SJCRH30 (cell line): ENCODE results near the gene SURF2. TPM values are rescaled to one million over a fixed set of nuclear protein-coding genes. Genes with fewer than 3 reads are reported as not detected.

Experiments used
- DNase-seq, 2 experiments: peaks; one replicate each; pipeline ENCODE4 v3.0.0-alpha.2; 2015 to 2020
- H3K27ac ChIP-seq: fragments of 250-450 bp; sonication (Bioruptor Pico); 2 replicates; pipeline ENCODE4 v1.5.1; 2020; ENCODE audit warnings: mild to moderate bottlenecking, moderate library complexity
- H3K27me3 ChIP-seq: fragments of 250-450 bp; sonication (Bioruptor Pico); 2 replicates; pipeline ENCODE4 v1.5.1; 2020; ENCODE audit warnings: mild to moderate bottlenecking, moderate library complexity
- H3K36me3 ChIP-seq: fragments of 250-450 bp; sonication (Bioruptor Pico); 2 replicates; pipeline ENCODE4 v1.5.1; 2020; ENCODE audit warnings: mild to moderate bottlenecking, moderate library complexity
- H3K4me1 ChIP-seq: fragments of 250-450 bp; sonication (Bioruptor Pico); 2 replicates; pipeline ENCODE4 v1.5.1; 2020; ENCODE audit warnings: mild to moderate bottlenecking, moderate library complexity
- H3K4me3 ChIP-seq: fragments of 250-450 bp; sonication (Bioruptor Pico); 2 replicates; pipeline ENCODE4 v1.5.1; 2020; ENCODE audit warnings: mild to moderate bottlenecking, moderate library complexity
- H3K9me3 ChIP-seq: fragments of 250-450 bp; sonication (Bioruptor Pico); replicated peaks from 2 replicates; pipeline ENCODE4 v1.5.1; 2020; ENCODE audit warnings: mild to moderate bottlenecking, moderate library complexity
- total RNA-seq: library from RNA; depleted of rRNA; stranded (reverse); fragments of >200 nt; shearing (Covaris generic); gene quantifications from 2 replicates; pipeline ENCODE4 v1.2.3, GENCODE V29; 2014

Gene SURF2
- total RNA-seq, 1 experiment from 2014 or later: 34.7 TPM

- H3K9me3 ChIP-seq: no peaks in the 10 kb centered on the region
- H3K27ac ChIP-seq: no peak overlapping the region
- H3K4me1 ChIP-seq: peaks cover 20% of the 10 kb centered on the region
- DNase-seq: no peak
- H3K4me3 ChIP-seq: no peak overlapping the region
- no peaks in the 10 kb centered on the region for H3K27me3 ChIP-seq
- peaks cover 63% of the 10 kb centered on the region for H3K36me3 ChIP-seq
Observed at GRCh38 chr9:133345596-133345995, 10.8 kb upstream of the SURF2 start.

- Histone ChIP-seq H3K4me1 (peaks cover 20% of the 10 kb centered on the region), H3K9me3 (no peaks in the 10 kb centered on the region), H3K4me3 (peak overlapping the region; percentile 100), H3K27me3 (no peaks in the 10 kb centered on the region), H3K36me3 (peaks cover 65% of the 10 kb centered on the region), H3K27ac (no peak overlapping the region)
- no peak for DNase-seq
Observed at GRCh38 chr9:133346021-133346785, 10.1 kb upstream of the SURF2 start.

- DNase-seq: peak; percentile 54 to 64
- Histone ChIP-seq H3K4me3 (peak overlapping the region; percentile 100), H3K27ac (peak overlapping the region; percentile 97), H3K36me3 (peaks cover 71% of the 10 kb centered on the region), H3K4me1 (peaks cover 13% of the 10 kb centered on the region), H3K9me3 (no peaks in the 10 kb centered on the region), H3K27me3 (no peaks in the 10 kb centered on the region)
Observed at GRCh38 chr9:133347515-133347984, 8.8 kb upstream of the SURF2 start.

GRCh38 chr9:133347985-133348717 lies 8.2 kb upstream of the SURF2 start, which contains the start of the genes MED22 and RPL7A:
TSS of gene MED22 (minus strand) at chr9:133348131. CDS start at chr9:133346662, 1,469 bp downstream.
TSS of gene RPL7A (plus strand) at chr9:133348218. CDS start at chr9:133348244, 26 bp downstream.
- Histone ChIP-seq H3K27me3 (no peaks in the 10 kb centered on the region), H3K9me3 (no peaks in the 10 kb centered on the region), H3K4me3 (peak within 1 kb of the TSS; percentile 100), H3K36me3 (peaks cover 73% of the 10 kb centered on the region), H3K4me1 (peaks cover 9% of the 10 kb centered on the region; the same call in 1 of the 2 replicates), H3K27ac (peak within 1 kb of the TSS; percentile 97)
- DNase-seq: peak; percentile 97 to 99

- peaks cover 9% of the 10 kb centered on the region; the same call in 1 of the 2 replicates for H3K4me1 ChIP-seq
- no peak for DNase-seq
- no peaks in the 10 kb centered on the region for H3K27me3 ChIP-seq
- H3K36me3 ChIP-seq: peaks cover 70% of the 10 kb centered on the region
- no peaks in the 10 kb centered on the region for H3K9me3 ChIP-seq
- peak overlapping the region; percentile 97 for H3K27ac ChIP-seq
- H3K4me3 ChIP-seq: peak overlapping the region; percentile 100
Observed at GRCh38 chr9:133348718-133349573, 7.4 kb upstream of the SURF2 start.

GRCh38 chr9:133349965-133350616 lies 6.3 kb upstream of the SURF2 start:
- no peak for DNase-seq
- Histone ChIP-seq H3K36me3 (peaks cover 59% of the 10 kb centered on the region), H3K27me3 (no peaks in the 10 kb centered on the region), H3K27ac (no peak overlapping the region), H3K9me3 (no peaks in the 10 kb centered on the region), H3K4me1 (peaks cover 9% of the 10 kb centered on the region; the same call in 1 of the 2 replicates), H3K4me3 (no peak overlapping the region)

GRCh38 chr9:133351526-133351907 lies 4.8 kb upstream of the SURF2 start:
- H3K9me3 ChIP-seq: no peaks in the 10 kb centered on the region
- no peaks in the 10 kb centered on the region for H3K27me3 ChIP-seq
- H3K4me3 ChIP-seq: no peak overlapping the region
- H3K4me1 ChIP-seq: peaks cover 7% of the 10 kb centered on the region; the same call in 1 of the 2 replicates
- no peak for DNase-seq
- no peak overlapping the region for H3K27ac ChIP-seq
- H3K36me3 ChIP-seq: peaks cover 50% of the 10 kb centered on the region

GRCh38 chr9:133351908-133352634 lies 4.3 kb upstream of the SURF2 start:
- peaks cover 50% of the 10 kb centered on the region for H3K36me3 ChIP-seq
- no peak overlapping the region for H3K27ac ChIP-seq
- peaks cover 6% of the 10 kb centered on the region; the same call in 1 of the 2 replicates for H3K4me1 ChIP-seq
- peak; percentile 74 to 77 for DNase-seq
- H3K27me3 ChIP-seq: no peaks in the 10 kb centered on the region
- H3K9me3 ChIP-seq: no peaks in the 10 kb centered on the region
- H3K4me3 ChIP-seq: no peak overlapping the region

- peaks cover 6% of the 10 kb centered on the region; the same call in 1 of the 2 replicates for H3K4me1 ChIP-seq
- H3K27ac ChIP-seq: no peak overlapping the region
- H3K27me3 ChIP-seq: no peaks in the 10 kb centered on the region
- no peak overlapping the region for H3K4me3 ChIP-seq
- H3K36me3 ChIP-seq: peaks cover 50% of the 10 kb centered on the region
- no peak for DNase-seq
- no peaks in the 10 kb centered on the region for H3K9me3 ChIP-seq
Observed at GRCh38 chr9:133352635-133353340, 3.6 kb upstream of the SURF2 start.

GRCh38 chr9:133353548-133353947 lies 2.8 kb upstream of the SURF2 start:
- DNase-seq: no peak
- Histone ChIP-seq H3K9me3 (no peaks in the 10 kb centered on the region), H3K36me3 (peaks cover 46% of the 10 kb centered on the region), H3K4me3 (no peak overlapping the region), H3K4me1 (peaks cover 6% of the 10 kb centered on the region; the same call in 1 of the 2 replicates), H3K27ac (no peak overlapping the region), H3K27me3 (no peaks in the 10 kb centered on the region)

GRCh38 chr9:133354766-133355165 lies 1.6 kb upstream of the SURF2 start:
- Histone ChIP-seq H3K4me1 (peaks cover 6% of the 10 kb centered on the region), H3K36me3 (peaks cover 35% of the 10 kb centered on the region), H3K27me3 (no peaks in the 10 kb centered on the region), H3K9me3 (no peaks in the 10 kb centered on the region), H3K4me3 (no peak overlapping the region), H3K27ac (no peak overlapping the region)
- DNase-seq: no peak

GRCh38 chr9:133355881-133356357 lies 431 bp upstream of the SURF2 start:
- H3K4me1 ChIP-seq: peaks cover 16% of the 10 kb centered on the region
- H3K36me3 ChIP-seq: peaks cover 31% of the 10 kb centered on the region
- H3K27me3 ChIP-seq: no peaks in the 10 kb centered on the region
- peak in 1 of 2 experiments; percentile 45 for DNase-seq
- H3K27ac ChIP-seq: peak overlapping the region; percentile 31; the same call in 1 of the 2 replicates
- no peaks in the 10 kb centered on the region for H3K9me3 ChIP-seq
- H3K4me3 ChIP-seq: peak overlapping the region; percentile 73

GRCh38 chr9:133357656-133358055 lies 1.3 kb downstream of the SURF2 start:
- Histone ChIP-seq H3K27ac (no peak overlapping the region), H3K4me3 (no peak overlapping the region), H3K4me1 (peaks cover 28% of the 10 kb centered on the region), H3K27me3 (no peaks in the 10 kb centered on the region), H3K9me3 (no peaks in the 10 kb centered on the region), H3K36me3 (peaks cover 25% of the 10 kb centered on the region)
- DNase-seq: no peak
